BJ (cell line): ENCODE results near the gene FLACC1. TPM values are rescaled to one million over a fixed set of nuclear protein-coding genes. Genes with fewer than 3 reads are reported as not detected.

Experiments used
- CTCF ChIA-PET: fragments of 350-600 bp; formaldehyde crosslinking; extraction: SDS; loops from one replicate; lab custom pipeline; 2021; ENCODE audit warnings: antibody characterized with exemption, inconsistent platforms; lab: Yijun Ruan, JAX
- POLR2A ChIA-PET: fragments of 300-600 bp; sonication (Branson Sonifier 250); formaldehyde crosslinking; extraction: SDS; loops from one replicate; lab custom pipeline; 2021; ENCODE audit warnings: antibody characterized with exemption; lab: Charles Lee
- DNase-seq: peaks from one replicate; pipeline ENCODE4 v3.0.0-alpha.2; 2011; ENCODE audit warnings: low read depth
- H3K27me3 ChIP-seq: 2 replicates; pipeline ENCODE4 v1.6.0; 2011; ENCODE audit warnings: low read length; ENCODE audit not compliant: control insufficient read depth, insufficient read depth
- H3K36me3 ChIP-seq: 2 replicates; pipeline ENCODE4 v1.5.1; 2011; ENCODE audit warnings: low read length; ENCODE audit not compliant: control insufficient read depth, insufficient read depth
- H3K4me3 ChIP-seq: 2 replicates; pipeline ENCODE4 v1.5.1; 2011; ENCODE audit warnings: low read depth, mild to moderate bottlenecking, control low read depth, low read length
- polyA plus RNA-seq: library from polyadenylated mRNA; depleted of rRNA; stranded (reverse); fragments of >200 nt; gene quantifications from 2 replicates; pipeline ENCODE4 v1.2.3, GENCODE V29; 2011
- TF ChIP-seq, protein P1 (sequence below): IDR thresholded peaks from 2 replicates; pipeline ENCODE4 v1.5.1; 2011; ENCODE audit warnings: low read depth, mild to moderate bottlenecking, control low read depth, inconsistent platforms, low read length, moderate library complexity; ENCODE audit not compliant: insufficient read depth

FLACC1 gene
- polyA plus RNA-seq, 1 experiment, result 0.49 TPM

DNA sequence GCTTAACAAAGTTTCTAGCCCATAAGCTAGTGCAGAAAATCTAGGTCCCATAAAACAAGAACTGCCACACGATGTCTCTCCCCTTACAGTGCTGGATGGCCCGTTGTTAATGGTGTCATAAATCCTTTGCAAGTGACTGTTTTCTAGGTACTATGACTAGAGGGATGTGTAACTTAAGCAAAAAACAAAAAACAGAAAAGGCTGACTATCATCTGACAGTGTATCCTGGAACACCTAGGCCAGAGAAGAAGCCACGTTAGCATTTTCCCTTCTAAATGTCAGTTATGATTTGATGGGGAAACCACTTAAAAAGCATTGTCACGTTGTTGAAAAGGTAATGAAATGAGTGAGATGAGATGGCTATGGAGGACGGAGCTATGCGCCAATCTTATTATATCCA is 94.4 kb downstream of the FLACC1 start:
- DNase-seq, result no peak
- CTCF ChIA-PET, result no interaction called here

DNA sequence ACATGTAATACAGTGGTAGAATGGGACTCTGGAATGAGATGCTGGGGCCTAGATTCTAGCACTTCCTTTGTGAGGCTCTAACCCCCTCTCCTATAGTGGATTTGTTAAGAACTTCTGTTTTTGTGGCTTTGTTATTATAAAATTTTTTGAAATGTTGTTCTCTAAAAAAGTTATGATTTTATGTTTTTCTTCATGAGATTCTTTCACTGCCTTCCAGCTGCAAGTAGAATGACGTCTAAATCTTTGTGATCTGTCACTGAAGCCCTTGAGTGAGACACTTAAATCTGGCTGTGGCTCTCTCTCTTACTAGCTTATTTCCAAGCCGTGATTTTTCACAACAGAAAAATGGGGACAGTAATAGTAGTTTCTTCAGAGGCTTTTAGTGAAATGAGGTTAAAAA is 95.2 kb downstream of the FLACC1 start:
- ChIA-PET POLR2A (no interaction called here), CTCF (no interaction called here)
- TF ChIP-seq, protein P1, sequence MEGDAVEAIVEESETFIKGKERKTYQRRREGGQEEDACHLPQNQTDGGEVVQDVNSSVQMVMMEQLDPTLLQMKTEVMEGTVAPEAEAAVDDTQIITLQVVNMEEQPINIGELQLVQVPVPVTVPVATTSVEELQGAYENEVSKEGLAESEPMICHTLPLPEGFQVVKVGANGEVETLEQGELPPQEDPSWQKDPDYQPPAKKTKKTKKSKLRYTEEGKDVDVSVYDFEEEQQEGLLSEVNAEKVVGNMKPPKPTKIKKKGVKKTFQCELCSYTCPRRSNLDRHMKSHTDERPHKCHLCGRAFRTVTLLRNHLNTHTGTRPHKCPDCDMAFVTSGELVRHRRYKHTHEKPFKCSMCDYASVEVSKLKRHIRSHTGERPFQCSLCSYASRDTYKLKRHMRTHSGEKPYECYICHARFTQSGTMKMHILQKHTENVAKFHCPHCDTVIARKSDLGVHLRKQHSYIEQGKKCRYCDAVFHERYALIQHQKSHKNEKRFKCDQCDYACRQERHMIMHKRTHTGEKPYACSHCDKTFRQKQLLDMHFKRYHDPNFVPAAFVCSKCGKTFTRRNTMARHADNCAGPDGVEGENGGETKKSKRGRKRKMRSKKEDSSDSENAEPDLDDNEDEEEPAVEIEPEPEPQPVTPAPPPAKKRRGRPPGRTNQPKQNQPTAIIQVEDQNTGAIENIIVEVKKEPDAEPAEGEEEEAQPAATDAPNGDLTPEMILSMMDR, result no peak
- no peak for DNase-seq
- no peak overlapping the region for H3K4me3 ChIP-seq
- H3K27me3 ChIP-seq, result no peaks in the 10 kb centered on the region
- H3K36me3 ChIP-seq, result no peaks in the 10 kb centered on the region

More for the DNA sequence above, 94.4 kb downstream of the FLACC1 start:
- TF ChIP-seq, protein P1, result no peak
- H3K4me3 ChIP-seq, result no peak overlapping the region
- no peaks in the 10 kb centered on the region for H3K36me3 ChIP-seq
- POLR2A ChIA-PET, result no interaction called here
- H3K27me3 ChIP-seq, result no peaks in the 10 kb centered on the region

DNA sequence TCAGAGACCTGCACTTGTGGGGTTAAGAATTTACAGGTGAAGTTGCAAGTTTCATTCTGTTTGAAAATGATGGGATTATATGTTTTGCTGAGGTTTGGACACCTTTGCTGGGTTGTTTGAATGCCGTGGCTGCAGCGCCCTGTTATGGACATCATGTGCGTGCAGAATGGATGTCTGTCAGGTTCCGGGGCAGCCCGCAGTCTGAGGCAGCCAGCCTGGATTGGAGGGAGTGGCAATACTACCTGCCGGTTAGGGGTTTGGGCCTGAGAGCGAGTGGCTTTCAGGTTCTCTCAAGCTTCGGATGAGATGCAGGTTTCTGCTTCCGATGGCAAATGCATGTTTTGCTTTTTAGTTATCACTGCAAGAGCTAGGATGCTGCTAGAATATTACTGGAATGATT is 95.7 kb downstream of the FLACC1 start:
- Histone ChIP-seq H3K27me3 (no peaks in the 10 kb centered on the region), H3K4me3 (no peak overlapping the region), H3K36me3 (no peaks in the 10 kb centered on the region)
- ChIA-PET POLR2A (no interaction called here), CTCF (interaction anchor here (1.3 kb wide), 1 partner anchor 8 kb away, joined by 4 read pairs; no protein-coding TSS in a partner anchor)
- DNase-seq, result no peak
- TF ChIP-seq, protein P1, result no peak

DNA sequence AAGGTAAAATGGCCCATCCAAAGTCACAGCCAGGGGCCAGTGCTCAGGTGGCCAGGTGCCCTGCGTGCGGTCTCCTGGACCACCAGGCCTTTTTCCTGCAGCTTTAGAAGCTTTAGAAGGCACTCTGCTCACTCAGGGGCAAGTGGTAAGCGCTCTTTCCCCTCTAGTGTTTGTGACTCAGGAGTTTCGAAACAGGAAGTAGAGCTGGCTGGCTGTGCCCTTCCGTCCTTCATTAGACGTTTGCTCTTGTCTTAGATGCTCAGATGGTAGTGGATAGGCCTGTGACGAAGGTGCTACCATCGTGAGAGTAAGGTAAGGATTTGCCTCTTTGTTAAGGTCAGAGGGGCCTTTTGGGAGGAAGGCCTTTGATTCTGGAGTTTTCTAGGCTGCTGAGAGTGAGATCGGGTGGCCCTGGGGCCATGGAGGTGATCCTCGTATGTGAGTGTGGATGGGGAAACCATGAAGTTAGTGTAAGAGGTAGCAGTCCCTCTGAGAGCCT is 96.8 kb downstream of the FLACC1 start, which contains the start of gene CASP8:
TSS of gene CASP8 (plus strand) at position 235 of the 499 bp plus-strand sequence. CDS start 5,951 bp downstream, outside the sequence.
- TF ChIP-seq, protein P1, result no peak
- Histone ChIP-seq H3K27me3 (no peaks in the 10 kb centered on the region), H3K4me3 (no peak within 1 kb of the TSS), H3K36me3 (no peaks in the 10 kb centered on the region)
- CTCF ChIA-PET, result interaction anchor here (1.3 kb wide), 1 partner anchor 9 kb away, joined by 4 read pairs; no protein-coding TSS in a partner anchor
- POLR2A ChIA-PET, result interaction anchor here (0.5 kb wide), 1 partner anchor 377 kb away, joined by 4 read pairs; no protein-coding TSS in a partner anchor
- DNase-seq, result no peak

DNA sequence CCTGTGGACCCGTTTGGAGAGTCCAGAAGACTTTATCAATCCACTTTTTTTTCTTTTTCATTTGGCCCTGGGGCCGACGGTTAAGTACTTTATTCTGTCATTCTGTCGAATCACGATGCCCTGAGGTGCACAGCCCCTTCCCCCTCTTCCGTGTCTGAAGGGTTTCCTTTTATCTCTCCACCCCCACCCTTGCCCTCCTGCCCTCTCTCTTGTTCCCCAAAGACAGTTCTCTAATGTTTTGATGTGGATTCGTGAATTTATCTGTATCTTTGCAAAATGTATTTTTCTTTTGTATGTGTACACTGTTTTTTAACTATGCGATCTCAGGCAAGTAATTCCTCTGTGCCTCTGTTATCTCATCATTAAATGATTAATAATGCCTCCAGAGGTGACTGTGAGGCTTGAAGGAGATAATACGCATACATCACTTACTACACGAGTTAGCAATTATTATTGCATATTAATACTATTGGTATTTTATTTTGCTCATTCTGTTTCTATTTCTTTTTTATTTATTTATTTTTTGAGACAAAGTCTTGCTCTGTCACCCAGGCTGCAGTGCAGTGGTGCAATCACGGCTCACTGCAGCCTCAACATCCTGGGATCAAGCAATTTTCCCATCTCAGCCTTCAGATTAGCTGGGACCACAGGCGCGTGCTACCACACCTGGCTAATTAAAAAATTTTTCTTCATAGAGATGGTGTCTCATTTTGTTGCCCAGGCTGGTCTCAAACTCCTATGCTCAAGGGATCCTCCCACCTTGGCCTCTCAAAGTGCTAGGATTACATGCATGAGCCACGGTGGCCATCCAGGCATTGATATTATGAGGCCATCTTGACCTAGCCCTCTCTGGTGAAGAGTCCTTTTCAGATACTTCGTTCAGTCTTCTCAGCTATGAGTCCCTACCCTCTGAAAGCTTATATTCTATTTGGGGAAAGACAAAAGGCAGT is 98.2 kb downstream of the FLACC1 start:
- ChIA-PET POLR2A (interaction anchor here (0.5 kb wide), 1 partner anchor 22 kb away, joined by 4 read pairs; no protein-coding TSS in a partner anchor), CTCF (no interaction called here)
- H3K36me3 ChIP-seq, result no peaks in the 10 kb centered on the region
- peak overlapping the region; percentile 72 for H3K4me3 ChIP-seq
- no peaks in the 10 kb centered on the region for H3K27me3 ChIP-seq
- no peak for DNase-seq
- TF ChIP-seq, protein P1, result peak; percentile 24; the same call in 1 of the 2 replicates
